H1 (cell line): Measurements from ENCODE around the gene CMTM2. TPM values are rescaled to one million over a fixed set of nuclear protein-coding genes. Genes with fewer than 3 reads are reported as not detected.

Source experiments
- CTCF ChIA-PET: fragments of 300-600 bp; sonication (Branson Sonifier 250); formaldehyde crosslinking; loops from one replicate; lab custom pipeline; 2021; ENCODE audit not compliant: partially characterized antibody; lab: Charles Lee
- POLR2A ChIA-PET: fragments of 300-600 bp; sonication (Branson Sonifier 250); formaldehyde crosslinking; loops from one replicate; lab custom pipeline; 2021; ENCODE audit warnings: inconsistent platforms; ENCODE audit not compliant: partially characterized antibody; lab: Charles Lee
- DNase-seq, 2 experiments: peaks; one replicate each; pipeline versions ENCODE4 v3.0.0 to v3.0.0-alpha.2; 2010 to 2022; ENCODE audit warnings: low spot score in 2 of 2, low read depth in 1 of 2, mixed read lengths in 1 of 2
- FAIRE-seq: peaks from 2 replicates; lab custom pipeline; 2011; peaks lifted over from hg19 to GRCh38; lab: Jason Lieb, UNC
- H2AFZ ChIP-seq: 2 replicates; pipeline ENCODE4 v1.8.1; 2012; ENCODE audit warnings: low read length, inconsistent platforms
- H2AK5ac ChIP-seq: 2 replicates; pipeline ENCODE4 v1.6.1; 2013; ENCODE audit warnings: low read depth, low read length
- H2BK120ac ChIP-seq: replicated peaks from 2 replicates; pipeline ENCODE3; 2013; ENCODE audit warnings: low read depth, low read length, inconsistent platforms
- H2BK12ac ChIP-seq: 2 replicates; pipeline ENCODE4 v1.6.1; 2013; ENCODE audit warnings: low read depth, low read length
- H2BK15ac ChIP-seq: 2 replicates; pipeline ENCODE4 v1.6.1; 2013; ENCODE audit warnings: low read length
- H2BK20ac ChIP-seq: 2 replicates; pipeline ENCODE4 v1.6.1; 2013; ENCODE audit warnings: low read length
- H2BK5ac ChIP-seq: 2 replicates; pipeline ENCODE4 v1.6.1; 2013; ENCODE audit warnings: low read depth, low read length
- H3K14ac ChIP-seq: 2 replicates; pipeline ENCODE4 v1.6.1; 2013; ENCODE audit warnings: inconsistent platforms; ENCODE audit not compliant: insufficient read length
- H3K18ac ChIP-seq: 2 replicates; pipeline ENCODE4 v1.6.1; 2013; ENCODE audit warnings: low read length; ENCODE audit errors: extremely low read depth
- H3K23ac ChIP-seq: 2 replicates; pipeline ENCODE4 v1.6.1; 2013; ENCODE audit warnings: inconsistent platforms; ENCODE audit not compliant: insufficient read length
- H3K23me2 ChIP-seq: 2 replicates; pipeline ENCODE4 v1.6.1; 2013; ENCODE audit warnings: low read depth, low read length
- H3K27ac ChIP-seq: 2 replicates; pipeline ENCODE4 v1.6.1; 2011; ENCODE audit warnings: low read depth, low read length, inconsistent platforms
- H3K27me3 ChIP-seq, 4 experiments: replicated peaks in 1 of 4; 1 replicate in 1 of 4; 2 replicates in 3 of 4; pipeline versions ENCODE4 v1.6.1 to v1.8.1; 2011 to 2013; ENCODE audit warnings: low read length in 3 of 4, mild to moderate bottlenecking in 3 of 4, inconsistent platforms in 2 of 4, mixed read lengths in 2 of 4, moderate library complexity in 1 of 4; ENCODE audit not compliant: control insufficient read depth in 3 of 4, insufficient read depth in 3 of 4; ENCODE audit errors: extremely low read depth in 1 of 4
- H3K36me3 ChIP-seq, 4 experiments: 2 replicates each; pipeline versions ENCODE4 v1.6.1 to v1.8.1; 2011 to 2013; ENCODE audit warnings: mild to moderate bottlenecking in 4 of 4, low read length in 3 of 4, moderate library complexity in 2 of 4, control low read depth in 1 of 4, inconsistent platforms in 1 of 4; ENCODE audit not compliant: insufficient read depth in 4 of 4, control insufficient read depth in 2 of 4
- H3K4ac ChIP-seq: replicated peaks from 2 replicates; pipeline ENCODE3; 2013; ENCODE audit warnings: low read length, low read depth, mixed read lengths, inconsistent platforms; ENCODE audit not compliant: insufficient read length
- H3K4me1 ChIP-seq, 4 experiments: replicated peaks in 1 of 4; 1 replicate in 1 of 4; 2 replicates in 3 of 4; pipeline versions ENCODE4 v1.6.1 to v1.8.1; 2011 to 2013; ENCODE audit warnings: low read length in 3 of 4, inconsistent platforms in 2 of 4, mixed read lengths in 1 of 4; ENCODE audit not compliant: insufficient read depth in 4 of 4, control insufficient read depth in 3 of 4
- H3K4me2 ChIP-seq, 2 experiments: 2 replicates each; pipeline versions ENCODE4 v1.6.1 to v1.8.1; 2011 to 2013; ENCODE audit warnings: low read depth in 2 of 2, low read length in 2 of 2, control low read depth in 1 of 2, inconsistent platforms in 1 of 2, mild to moderate bottlenecking in 1 of 2; ENCODE audit not compliant: insufficient read depth in 1 of 2
- H3K4me3 ChIP-seq, 4 experiments: fragments of 200-600, 300-600 bp in 1 of 4; sonication (generic), shearing (Covaris generic), sonication (Bioruptor Twin) in 1 of 4; 2 replicates each; pipeline versions ENCODE4 v1.5.1 to v1.8.1; 2011 to 2016; ENCODE audit warnings: low read length in 4 of 4, low read depth in 3 of 4, control low read depth in 2 of 4, inconsistent platforms in 2 of 4, mild to moderate bottlenecking in 2 of 4, mixed read lengths in 1 of 4, moderate library complexity in 1 of 4; ENCODE audit not compliant: insufficient read depth in 2 of 4; ENCODE audit errors: extremely low read depth in 1 of 4
- H3K56ac ChIP-seq: replicated peaks from 2 replicates; pipeline ENCODE3; 2013; ENCODE audit warnings: low read depth, mild to moderate bottlenecking, mixed read lengths, low read length, inconsistent platforms; ENCODE audit not compliant: insufficient read length
- H3K79me1 ChIP-seq: 2 replicates; pipeline ENCODE4 v1.6.1; 2013; ENCODE audit warnings: low read depth, low read length, control low read depth
- H3K79me2 ChIP-seq, 2 experiments: 2 replicates each; pipeline versions ENCODE4 v1.6.1 to v1.8.1; 2012 to 2013; ENCODE audit warnings: low read length in 2 of 2, mild to moderate bottlenecking in 2 of 2, inconsistent platforms in 1 of 2; ENCODE audit not compliant: insufficient read depth in 2 of 2, control insufficient read depth in 1 of 2
- H3K9ac ChIP-seq, 4 experiments: replicated peaks in 1 of 4; 1 replicate in 1 of 4; 2 replicates in 3 of 4; pipeline versions ENCODE4 v1.6.1 to v1.8.1; 2011 to 2013; ENCODE audit warnings: low read depth in 3 of 4, low read length in 3 of 4, control low read depth in 2 of 4, mild to moderate bottlenecking in 2 of 4, moderate library complexity in 2 of 4, inconsistent platforms in 1 of 4; ENCODE audit errors: extremely low read depth in 1 of 4
- H3K9me3 ChIP-seq, 2 experiments: 2 replicates each; pipeline versions ENCODE4 v1.6.1 to v1.8.1; 2012 to 2013; ENCODE audit warnings: mild to moderate bottlenecking in 2 of 2, moderate library complexity in 2 of 2, control low read depth in 1 of 2, inconsistent platforms in 1 of 2, low read depth in 1 of 2, low read length in 1 of 2, mixed read lengths in 1 of 2; ENCODE audit not compliant: insufficient read depth in 2 of 2
- H4K20me1 ChIP-seq, 2 experiments: replicated peaks in 1 of 2; 2 replicates each; pipeline versions ENCODE3 to v1.8.1; 2011 to 2013; ENCODE audit warnings: inconsistent platforms in 2 of 2, low read length in 2 of 2, mild to moderate bottlenecking in 1 of 2; ENCODE audit not compliant: insufficient read depth in 2 of 2, control insufficient read depth in 1 of 2
- H4K5ac ChIP-seq: 2 replicates; pipeline ENCODE4 v1.6.1; 2013; ENCODE audit warnings: low read length, low read depth, mixed read lengths, inconsistent platforms; ENCODE audit not compliant: insufficient read length
- H4K8ac ChIP-seq: 2 replicates; pipeline ENCODE4 v1.8.0; 2013; ENCODE audit warnings: mild to moderate bottlenecking, moderate library complexity, low read length, inconsistent platforms; ENCODE audit not compliant: insufficient read depth; ENCODE audit errors: extremely low read depth
- H4K91ac ChIP-seq: replicated peaks from 2 replicates; pipeline ENCODE3; 2013; ENCODE audit warnings: low read length, mixed read lengths, inconsistent platforms; ENCODE audit not compliant: insufficient read length
- GTF2F1 ChIP-seq: IDR thresholded peaks from 2 replicates; pipeline ENCODE4 v1.6.1; 2012; ENCODE audit warnings: low read depth, low read length, improper control_type of control experiment, borderline replicate concordance
- JUN ChIP-seq: IDR thresholded peaks from 2 replicates; pipeline ENCODE4 v1.6.1; 2011; ENCODE audit warnings: low read depth, mild to moderate bottlenecking, improper control_type of control experiment, low read length
- SP1 ChIP-seq: IDR thresholded peaks from 2 replicates; pipeline ENCODE4 v1.6.1; 2011; ENCODE audit warnings: low read depth, low read length
- TCF12 ChIP-seq: IDR thresholded peaks from 2 replicates; pipeline ENCODE4 v1.6.1; 2011; ENCODE audit warnings: low read depth, mild to moderate bottlenecking, low read length
- WGBS, 2 experiments: shearing (Covaris generic) in 1 of 2; methylation state at CpG; one replicate each; pipeline versions ENCODE4 v1.1.6 to v1.1.7; 2013 to 2015; ENCODE audit warnings: low lambda C conversion rate in 2 of 2, mixed read lengths in 2 of 2, inconsistent platforms in 1 of 2, low coverage in 1 of 2, missing lambda C conversion rate in 1 of 2; ENCODE audit not compliant: insufficient replicate concordance in 2 of 2, insufficient coverage in 1 of 2, insufficient read length in 1 of 2; ENCODE audit errors: extremely low coverage in 1 of 2, missing lambda C conversion rate in 1 of 2; 5-methylcytosine and 5-hydroxymethylcytosine counted together
- polyA plus RNA-seq, 7 experiments: library from polyadenylated mRNA; depleted of rRNA in 3 of 7; stranded (reverse) in 5 of 7; unstranded in 2 of 7; fragments of >200 nt in 5 of 7; fragments of 200-250 nt in 2 of 7; gene quantifications; 1 replicate in 5 of 7; 2 replicates in 1 of 7; 4 replicates in 1 of 7; pipeline versions ENCODE4 v1.2.1 to v1.2.3, GENCODE V29; 2011 to 2013; ENCODE audit warnings: missing spikeins in 2 of 7, mixed read lengths in 2 of 7
- total RNA-seq: library from RNA; stranded (reverse); fragmentation: NEBNext Ultra II Directional; extraction: Animal tissue kit (Norgen Biotek cat#: 25700); gene quantifications from 2 replicates; pipeline ENCODE4 v1.2.1, GENCODE V29; 2021

The CMTM2 gene
- total and polyA plus RNA-seq, 2 of the 8 experiments (the other 6 are each of a cell fraction or from before 2014, with no cell fraction given), result not detected

GRCh38 chr16:66610111-66610820 lies 31.0 kb downstream of the CMTM2 start:
- TF ChIP-seq JUN (no peak), SP1 (no peak), TCF12 (no peak), GTF2F1 (no peak)
- TF ChIP-seq, all 59 proteins: peak for 0
- Histone ChIP-seq H3K23ac (no peak overlapping the region), H3K4ac (no peak overlapping the region), H3K14ac (no peak overlapping the region), H3K4me3 (no peak overlapping the region), H2AFZ (no peak overlapping the region), H3K4me2 (no peak overlapping the region), H2BK15ac (no peak overlapping the region), H3K4me1 (peaks cover 0 to 22% (median 13%) of the 10 kb centered on the region in 4 experiments; a peak in 6 of 7 replicates), H3K9ac (no peak overlapping the region), H4K5ac (no peak overlapping the region), H2BK20ac (no peak overlapping the region), H3K79me1 (peaks cover 5% of the 10 kb centered on the region; the same call in 1 of the 2 replicates), H3K79me2 (peaks cover 0 to 3% of the 10 kb centered on the region in 2 experiments; a peak in 2 of 4 replicates), H3K36me3 (peaks cover 9 to 33% (median 25%) of the 10 kb centered on the region in 4 experiments; a peak in 7 of 8 replicates), H3K9me3 (peaks cover 0 to 7% of the 10 kb centered on the region in 2 experiments; a peak in 1 of 4 replicates), H4K91ac (no peak overlapping the region), H4K20me1 (peaks cover 1 to 14% of the 10 kb centered on the region in 2 experiments), H2AK5ac (no peak overlapping the region), H3K18ac (no peak overlapping the region), H3K56ac (no peak overlapping the region), H3K27ac (no peak overlapping the region), H4K8ac (no peak overlapping the region; the same call in 1 of the 2 replicates), H3K23me2 (no peaks in the 10 kb centered on the region; the same call in 1 of the 2 replicates), H3K27me3 (no peaks in the 10 kb centered on the region), H2BK120ac (no peak overlapping the region), H2BK5ac (no peak overlapping the region), H2BK12ac (no peak overlapping the region)
- CTCF ChIA-PET, result interaction anchor here (1.1 to 6.4 kb wide), 8 partner anchors 8 to 130 kb away, joined by 3 to 57 read pairs (median 10); no protein-coding TSS in a partner anchor
- WGBS, 2 experiments, result 95% methylated on average over 14 of the region's 14 CpGs; no CpG with 5 or more reads in 1 of the 2 experiments
- POLR2A ChIA-PET, result interaction anchor here (2.9 kb wide), 1 partner anchor 86 kb away, joined by 11 read pairs; the partner anchor contains the start of gene CMTM4
- no peak for FAIRE-seq
- no peak for DNase-seq
